B cell (primary cell): Measurements from ENCODE around the gene MOSPD3. TPM values are rescaled to one million over a fixed set of nuclear protein-coding genes. Genes with fewer than 3 reads are reported as not detected.
A peak's percentile ranks its signal among the peaks of the same experiment; 100 is the strongest.
"Not testable (repeated sequence)": the region's sequence is repeated elsewhere in the genome, so short reads cannot be mapped to it uniquely, and the experiment has no call there.

Experiments used
- ATAC-seq: fragments of 200-7000 bp; cut with Tn5 transposase; one replicate; pipeline ENCODE4 v1.10.0; 2021; ENCODE audit warnings: low read depth, mild to moderate bottlenecking, moderate number of reproducible peaks, moderate library complexity
- CTCF ChIA-PET: fragments of 350-600 bp; sonication (Branson Sonifier 250); formaldehyde crosslinking; loops from one replicate; lab custom pipeline; 2021; ENCODE audit warnings: antibody characterized with exemption, inconsistent platforms; lab: Charles Lee
- POLR2A ChIA-PET: fragments of 350-600 bp; sonication (Branson Sonifier 250); formaldehyde crosslinking; loops from one replicate; lab custom pipeline; 2021; ENCODE audit warnings: antibody characterized with exemption; lab: Charles Lee
- DNase-seq: peaks from one replicate; pipeline ENCODE4 v3.0.0; 2013
- H2AFZ ChIP-seq: 2 replicates; pipeline ENCODE4 v1.6.1; 2012; ENCODE audit warnings: mild to moderate bottlenecking, low read depth, low read length; ENCODE audit not compliant: insufficient read depth, poor library complexity, severe bottlenecking
- H3K27ac ChIP-seq, 2 donors: 1 replicate in 1 of 2; 2 replicates in 1 of 2; pipeline ENCODE4 v1.5.1; 2012 to 2013; ENCODE audit warnings: low read length in 2 of 2, mild to moderate bottlenecking in 2 of 2, moderate library complexity in 1 of 2
- H3K27me3 ChIP-seq, 4 experiments: fragments of 200-600 bp in 1 of 4; sonication (generic) in 1 of 4; replicated peaks in 1 of 4; 1 replicate in 2 of 4; 2 replicates in 2 of 4; pipeline versions ENCODE4 v1.6.1 to v1.7.0; 2013 to 2016; ENCODE audit warnings: low read length in 3 of 4, mild to moderate bottlenecking in 2 of 4, mixed read lengths in 1 of 4, moderate library complexity in 1 of 4; ENCODE audit not compliant: insufficient read depth in 4 of 4, control insufficient read depth in 3 of 4; ENCODE audit errors: control extremely low read depth in 1 of 4
- H3K36me3 ChIP-seq, 2 experiments: replicated peaks in 1 of 2; 1 replicate in 1 of 2; 2 replicates in 1 of 2; pipeline versions ENCODE4 v1.6.1 to v1.7.1; 2013; ENCODE audit warnings: low read length in 1 of 2; ENCODE audit not compliant: insufficient read depth in 2 of 2, control insufficient read depth in 1 of 2; ENCODE audit errors: control extremely low read depth in 1 of 2, extremely low read depth in 1 of 2
- H3K4me1 ChIP-seq, 2 donors: fragments of 200-600 bp in 1 of 2; sonication (generic) in 1 of 2; 1 replicate in 1 of 2; 2 replicates in 1 of 2; pipeline versions ENCODE4 v1.5.1 to v1.6.1; 2013 to 2017; ENCODE audit warnings: low read length in 2 of 2; ENCODE audit not compliant: control insufficient read depth in 2 of 2, insufficient read depth in 2 of 2
- H3K4me2 ChIP-seq: replicated peaks from 2 replicates; pipeline ENCODE3; 2012; ENCODE audit warnings: mild to moderate bottlenecking, low read depth, low read length; ENCODE audit not compliant: poor library complexity, severe bottlenecking
- H3K4me3 ChIP-seq, 5 experiments: fragments of 200-600 bp in 1 of 5; sonication (generic) in 1 of 5; 1 replicate in 3 of 5; 2 replicates in 2 of 5; pipeline versions ENCODE4 v1.5.1 to v1.7.0; 2011 to 2016; ENCODE audit warnings: low read length in 4 of 5, mild to moderate bottlenecking in 4 of 5, low read depth in 2 of 5, control low read depth in 1 of 5, moderate library complexity in 1 of 5; ENCODE audit not compliant: insufficient read depth in 1 of 5; ENCODE audit errors: control extremely low read depth in 1 of 5, extremely low read depth in 1 of 5
- H3K79me2 ChIP-seq: fragments of 200-600 bp; sonication (generic); one replicate; pipeline ENCODE4 v1.6.0; 2016; ENCODE audit warnings: low read length; ENCODE audit not compliant: control insufficient read depth, insufficient read depth
- H3K9ac ChIP-seq: fragments of 200-600 bp; sonication (generic); 2 replicates; pipeline ENCODE4 v1.6.1; 2017; ENCODE audit warnings: mild to moderate bottlenecking, low read length, moderate library complexity
- H3K9me3 ChIP-seq, 3 donors: one replicate each; pipeline versions ENCODE4 v1.6.1 to v1.7.1; 2013; ENCODE audit warnings: low read length in 2 of 3; ENCODE audit not compliant: control insufficient read depth in 2 of 3, insufficient read depth in 1 of 3; ENCODE audit errors: control extremely low read depth in 1 of 3
- H4K20me1 ChIP-seq: 2 replicates; pipeline ENCODE4 v1.6.0; 2012; ENCODE audit warnings: mild to moderate bottlenecking, low read length; ENCODE audit not compliant: insufficient read depth, control insufficient read depth, poor library complexity, severe bottlenecking
- H3K27ac Mint-ChIP-seq: one replicate; pipeline ENCODE4 v1.8.0; 2021; ENCODE audit warnings: mixed read lengths
- H3K27me3 Mint-ChIP-seq: one replicate; pipeline ENCODE4 v1.8.0; 2021; ENCODE audit warnings: mixed read lengths
- H3K4me1 Mint-ChIP-seq: one replicate; pipeline ENCODE4 v1.8.0; 2021; ENCODE audit warnings: mixed read lengths
- H3K4me3 Mint-ChIP-seq: one replicate; pipeline ENCODE4 v1.8.0; 2021; ENCODE audit warnings: mixed read lengths
- H3K9me3 Mint-ChIP-seq: one replicate; pipeline ENCODE4 v1.8.0; 2022; ENCODE audit warnings: mixed read lengths; ENCODE audit not compliant: insufficient read depth
- EZH2 ChIP-seq: IDR thresholded peaks from 2 replicates; pipeline ENCODE4 v1.6.1; 2012; ENCODE audit warnings: borderline replicate concordance, low read depth, mild to moderate bottlenecking, moderate library complexity, low read length; ENCODE audit not compliant: insufficient read depth, poor library complexity, severe bottlenecking
- WGBS: methylation state at CpG from one replicate; pipeline ENCODE4 v1.1.5; 2013; ENCODE audit warnings: missing lambda C conversion rate; ENCODE audit not compliant: insufficient coverage; 5-methylcytosine and 5-hydroxymethylcytosine counted together
- intact Hi-C: fragments of 100-400 bp; cut with micrococcal nuclease; formaldehyde crosslinking; loops from one replicate; pipeline ENCODE4 v1.10.0; 2022
- polyA plus RNA-seq: library from polyadenylated mRNA; depleted of rRNA; stranded (reverse); fragments of >200 nt; gene quantifications from 2 replicates; pipeline ENCODE4 v1.2.3, GENCODE V29; 2012
- small RNA-seq: library from RNA; depleted of rRNA; stranded (forward); fragments of <200 nt; gene quantifications from one replicate; pipeline ENCODE3, GENCODE V24; 2012; ENCODE audit warnings: low replicate concordance, low read depth; ENCODE audit not compliant: insufficient read length
- total RNA-seq, 2 donors: library from RNA; stranded (reverse); fragments of 120-200 nt in 1 of 2; gene quantifications; 1 replicate in 1 of 2; 2 replicates in 1 of 2; pipeline versions ENCODE4 v1.2.3 to v1.2.4, GENCODE V29; 2013 to 2022
- TF ChIP-seq, protein P1 (sequence below): fragments of 200-600 bp; IDR thresholded peaks from one replicate; pipeline ENCODE4 v1.8.0; 2022; ENCODE audit warnings: antibody characterized with exemption, mild to moderate bottlenecking

The MOSPD3 gene
- total and polyA plus RNA-seq, 2 donors (not counting 1 experiment from before 2014, with no cell fraction given): 18.8 to 19.2 TPM

DNA sequence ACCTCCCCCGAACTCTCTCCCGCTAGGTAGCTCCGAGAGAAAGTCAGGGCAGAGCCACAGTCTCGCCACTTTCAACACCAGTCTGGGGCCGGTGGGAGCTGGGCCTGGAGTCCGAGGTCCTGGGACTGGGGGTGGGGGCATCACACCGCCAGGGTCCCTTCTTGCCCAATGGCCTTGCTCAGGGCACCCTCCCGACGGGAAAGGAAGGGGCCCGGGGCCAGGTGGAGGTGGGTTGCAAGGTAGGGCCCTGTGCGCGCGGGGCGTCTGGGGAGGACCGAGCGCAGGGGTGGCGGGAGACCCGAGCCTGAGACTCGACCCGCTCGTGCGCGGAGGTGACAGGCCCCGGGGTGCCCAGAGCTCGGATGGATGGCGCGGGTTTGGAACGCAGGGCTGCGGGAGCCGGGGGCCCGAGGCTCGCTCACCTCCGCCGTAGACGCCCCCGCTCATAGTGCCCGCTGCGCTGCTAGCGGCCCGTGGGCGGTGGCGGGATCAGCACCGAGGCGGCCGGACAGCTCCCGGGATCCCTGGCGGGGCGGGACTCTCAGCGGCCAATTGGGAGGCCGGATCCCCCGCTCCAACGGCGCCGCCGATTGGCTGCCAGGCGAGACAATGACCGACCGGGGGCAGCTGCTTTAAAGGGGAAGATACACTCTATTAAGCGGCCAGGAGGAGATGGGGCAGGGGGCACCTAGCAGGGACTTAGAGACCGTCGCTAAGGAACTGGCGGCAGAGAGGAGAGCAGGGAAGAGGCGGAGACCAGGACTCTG, 43.8 kb downstream of the MOSPD3 start, which contains the start of gene ACTL6B:
Gene ACTL6B (minus strand): TSS at position 541 of the 767 bp plus-strand sequence. CDS start 94 bp downstream, at position 447.
- WGBS: 22% methylated on average over 62 of the region's 63 CpGs
- CTCF ChIA-PET: no interaction called here
- H3K4me1 Mint-ChIP-seq: no peaks in the 10 kb centered on the region
- TF ChIP-seq, protein P1, sequence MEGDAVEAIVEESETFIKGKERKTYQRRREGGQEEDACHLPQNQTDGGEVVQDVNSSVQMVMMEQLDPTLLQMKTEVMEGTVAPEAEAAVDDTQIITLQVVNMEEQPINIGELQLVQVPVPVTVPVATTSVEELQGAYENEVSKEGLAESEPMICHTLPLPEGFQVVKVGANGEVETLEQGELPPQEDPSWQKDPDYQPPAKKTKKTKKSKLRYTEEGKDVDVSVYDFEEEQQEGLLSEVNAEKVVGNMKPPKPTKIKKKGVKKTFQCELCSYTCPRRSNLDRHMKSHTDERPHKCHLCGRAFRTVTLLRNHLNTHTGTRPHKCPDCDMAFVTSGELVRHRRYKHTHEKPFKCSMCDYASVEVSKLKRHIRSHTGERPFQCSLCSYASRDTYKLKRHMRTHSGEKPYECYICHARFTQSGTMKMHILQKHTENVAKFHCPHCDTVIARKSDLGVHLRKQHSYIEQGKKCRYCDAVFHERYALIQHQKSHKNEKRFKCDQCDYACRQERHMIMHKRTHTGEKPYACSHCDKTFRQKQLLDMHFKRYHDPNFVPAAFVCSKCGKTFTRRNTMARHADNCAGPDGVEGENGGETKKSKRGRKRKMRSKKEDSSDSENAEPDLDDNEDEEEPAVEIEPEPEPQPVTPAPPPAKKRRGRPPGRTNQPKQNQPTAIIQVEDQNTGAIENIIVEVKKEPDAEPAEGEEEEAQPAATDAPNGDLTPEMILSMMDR: no peak
- no peak for TF ChIP-seq EZH2
- H4K20me1 ChIP-seq: no peaks in the 10 kb centered on the region
- no peak within 1 kb of the TSS for H2AFZ ChIP-seq
- H3K27ac Mint-ChIP-seq: no peak within 1 kb of the TSS
- intact Hi-C loops: no loop called here
- H3K4me3 ChIP-seq: no peak within 1 kb of the TSS
- no peaks in the 10 kb centered on the region for H3K79me2 ChIP-seq
- H3K27me3 Mint-ChIP-seq: peaks cover 41% of the 10 kb centered on the region
- no peak within 1 kb of the TSS for H3K27ac ChIP-seq
- H3K9ac ChIP-seq: no peak within 1 kb of the TSS
- peaks cover 0 to 61% (median 31%) of the 10 kb centered on the region in 4 experiments for H3K27me3 ChIP-seq
- peaks cover 0 to 22% (median 0%) of the 10 kb centered on the region in 3 donors for H3K9me3 ChIP-seq
- no peaks in the 10 kb centered on the region for H3K9me3 Mint-ChIP-seq
- DNase-seq (peak; percentile 49), ATAC-seq (peak; percentile 41)
- H3K4me1 ChIP-seq: peaks cover 0 to 8% of the 10 kb centered on the region in 2 donors
- peak within 1 kb of the TSS; percentile 22 for H3K4me2 ChIP-seq
- H3K36me3 ChIP-seq: no peaks in the 10 kb centered on the region
- H3K4me3 Mint-ChIP-seq: no peak within 1 kb of the TSS
- POLR2A ChIA-PET: no interaction called here

- H3K4me1 ChIP-seq, H4K20me1 ChIP-seq, H3K9me3 Mint-ChIP-seq, DNase-seq, H3K36me3 ChIP-seq, ATAC-seq, H3K9ac ChIP-seq, intact Hi-C loops, H2AFZ ChIP-seq, POLR2A ChIA-PET, H3K79me2 ChIP-seq, H3K4me1 Mint-ChIP-seq, H3K4me3 ChIP-seq, H3K4me3 Mint-ChIP-seq, H3K27ac Mint-ChIP-seq, H3K9me3 ChIP-seq, H3K27ac ChIP-seq, H3K4me2 ChIP-seq: not testable (repeated sequence)
- WGBS: 90% methylated on average over 11 of the region's 12 CpGs
- H3K27me3 ChIP-seq: peaks cover 0 to 23% (median 8%) of the 10 kb centered on the region in 4 experiments
- CTCF ChIA-PET: interaction anchor here (0.7 kb wide), 1 partner anchor 48 kb away, joined by 3 read pairs; no protein-coding TSS in a partner anchor
- H3K27me3 Mint-ChIP-seq: peaks cover 24% of the 10 kb centered on the region
These were observed 49.9 kb downstream of the MOSPD3 start for GRCh38 chr7:100662194-100662776.

Small RNA genes within 50 kb of the gene (small RNA-seq; reads per million reads assigned to genes)
- gene SAP25: not detected

Other genes with a start within 250 kb of the MOSPD3 start
- 9.8 and 10.3 TPM in 2 replicates for gene PILRA, start 239.1 kb upstream of the MOSPD3 start, total RNA-seq
- gene PILRA, start 239.1 kb upstream of the MOSPD3 start, polyA plus RNA-seq: 8.4 and 23.0 TPM in 2 replicates
- gene ZCWPW1, start 183.8 kb upstream of the MOSPD3 start, total RNA-seq: 22.7 and 28.0 TPM in 2 replicates
- 11.3 and 16.5 TPM in 2 replicates for gene ZCWPW1, start 183.8 kb upstream of the MOSPD3 start, polyA plus RNA-seq
- 90.6 and 96.3 TPM in 2 replicates for gene MEPCE, start 182.7 kb upstream of the MOSPD3 start, total RNA-seq
- 54.5 and 57.2 TPM in 2 replicates for gene MEPCE, start 182.7 kb upstream of the MOSPD3 start, polyA plus RNA-seq
- 55.2 and 60.5 TPM in 2 replicates for gene PPP1R35, start 176.0 kb upstream of the MOSPD3 start, total RNA-seq
- gene PPP1R35, start 176.0 kb upstream of the MOSPD3 start, polyA plus RNA-seq: 65.0 and 104 TPM in 2 replicates
- gene SPACDR, start 148.3 kb upstream of the MOSPD3 start, total RNA-seq: 2.9 and 3.7 TPM in 2 replicates
- 2.1 and 2.9 TPM in 2 replicates for gene SPACDR, start 148.3 kb upstream of the MOSPD3 start, polyA plus RNA-seq
- 92.8 and 95.0 TPM in 2 replicates for gene TSC22D4, start 133.3 kb upstream of the MOSPD3 start, total RNA-seq
- 55.5 and 80.2 TPM in 2 replicates for gene TSC22D4, start 133.3 kb upstream of the MOSPD3 start, polyA plus RNA-seq
- gene NYAP1, start 128.6 kb upstream of the MOSPD3 start, total RNA-seq: not detected in 2 replicates
- gene NYAP1, start 128.6 kb upstream of the MOSPD3 start, polyA plus RNA-seq: 0.06 TPM in 1 of 2 replicates, not detected in the other
- gene AGFG2, start 73.3 kb upstream of the MOSPD3 start, total RNA-seq: 11.0 and 11.6 TPM in 2 replicates
- 5.6 and 11.0 TPM in 2 replicates for gene AGFG2, start 73.3 kb upstream of the MOSPD3 start, polyA plus RNA-seq
- 46.3 and 51.7 TPM in 2 replicates for gene SAP25, start 38.6 kb upstream of the MOSPD3 start, total RNA-seq
- 63.5 and 71.9 TPM in 2 replicates for gene SAP25, start 38.6 kb upstream of the MOSPD3 start, polyA plus RNA-seq
- 288 and 289 TPM in 2 replicates for gene LRCH4, start 26.4 kb upstream of the MOSPD3 start, total RNA-seq
- gene LRCH4, start 26.4 kb upstream of the MOSPD3 start, polyA plus RNA-seq: 289 and 294 TPM in 2 replicates
- 1.6 and 2.2 TPM in 2 replicates for gene FBXO24, start 26.2 kb upstream of the MOSPD3 start, total RNA-seq
- gene FBXO24, start 26.2 kb upstream of the MOSPD3 start, polyA plus RNA-seq: 1.2 and 1.8 TPM in 2 replicates
- 14.3 and 17.5 TPM in 2 replicates for gene PCOLCE, start 10.2 kb upstream of the MOSPD3 start, total RNA-seq
- 4.9 and 5.3 TPM in 2 replicates for gene PCOLCE, start 10.2 kb upstream of the MOSPD3 start, polyA plus RNA-seq
- 8.3 and 10.0 TPM in 2 replicates for gene TFR2, start 29.0 kb downstream of the MOSPD3 start, total RNA-seq
- gene TFR2, start 29.0 kb downstream of the MOSPD3 start, polyA plus RNA-seq: 4.2 and 5.9 TPM in 2 replicates
- not detected in 2 replicates for gene ACTL6B, start 43.9 kb downstream of the MOSPD3 start, total RNA-seq
- not detected in 2 replicates for gene ACTL6B, start 43.9 kb downstream of the MOSPD3 start, polyA plus RNA-seq
- 127 TPM in 2 replicates for gene GNB2, start 61.2 kb downstream of the MOSPD3 start, total RNA-seq
- gene GNB2, start 61.2 kb downstream of the MOSPD3 start, polyA plus RNA-seq: 211 and 221 TPM in 2 replicates
- 134 and 140 TPM in 2 replicates for gene GIGYF1, start 81.7 kb downstream of the MOSPD3 start, total RNA-seq
- gene GIGYF1, start 81.7 kb downstream of the MOSPD3 start, polyA plus RNA-seq: 45.9 and 47.1 TPM in 2 replicates
- 13.0 and 14.4 TPM in 2 replicates for gene POP7, start 93.6 kb downstream of the MOSPD3 start, total RNA-seq
- 8.8 and 15.2 TPM in 2 replicates for gene POP7, start 93.6 kb downstream of the MOSPD3 start, polyA plus RNA-seq
- not detected in 2 replicates for gene EPO, start 107.9 kb downstream of the MOSPD3 start, total RNA-seq
- 0.10 TPM in 1 of 2 replicates, not detected in the other for gene EPO, start 107.9 kb downstream of the MOSPD3 start, polyA plus RNA-seq
- not detected in 2 replicates for gene ZAN, start 121.1 kb downstream of the MOSPD3 start, total RNA-seq
- not detected in 2 replicates for gene ZAN, start 121.1 kb downstream of the MOSPD3 start, polyA plus RNA-seq
- gene EPHB4, start 215.0 kb downstream of the MOSPD3 start, total RNA-seq: 3.3 and 3.9 TPM in 2 replicates
- 12.0 and 15.2 TPM in 2 replicates for gene EPHB4, start 215.0 kb downstream of the MOSPD3 start, polyA plus RNA-seq
- 77.4 and 80.1 TPM in 2 replicates for gene SLC12A9, start 240.2 kb downstream of the MOSPD3 start, total RNA-seq
- 71.9 and 80.0 TPM in 2 replicates for gene SLC12A9, start 240.2 kb downstream of the MOSPD3 start, polyA plus RNA-seq